ENCODE data around the gene CCDC47.

Gene CCDC47

DNA sequence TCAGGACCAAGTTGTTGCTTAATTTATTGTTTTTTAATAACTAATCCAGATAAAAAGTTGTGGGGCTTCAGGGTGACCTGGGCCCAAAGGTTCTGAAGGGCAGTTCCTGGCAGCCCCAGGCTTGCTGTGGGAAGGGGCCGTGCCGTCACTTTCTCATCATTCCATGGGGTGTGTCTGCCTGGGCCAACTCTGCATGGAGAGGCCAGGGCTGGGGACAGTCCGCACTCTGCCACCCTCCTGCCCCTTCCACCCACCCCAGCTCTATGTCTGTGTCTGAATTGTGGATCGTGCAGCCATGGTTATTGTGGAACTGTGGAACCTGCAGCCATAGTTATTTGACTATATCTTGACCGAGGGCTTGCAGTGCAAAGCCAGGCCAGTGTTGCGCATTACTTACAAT lies 77.5 kb downstream of the CCDC47 start:
- no peak for TF ChIP-seq CTCF (IDR thresholded peaks at IDR 0.05; ENCODE audit: control extremely low read depth, extremely low read depth, low read depth, missing control alignments)
- ChIA-PET CTCF (interaction anchor here (1.1 to 6.4 kb wide), 7 partner anchors 11 to 270 kb away, joined by 3 to 56 read pairs (median 8); no protein-coding TSS in a partner anchor), POLR2A (interaction anchor here (1.1 kb wide), 1 partner anchor 155 kb away, joined by 4 read pairs; no protein-coding TSS in a partner anchor)
- no peak for DNase-seq (ENCODE audit: extremely low spot score)
